ENCODE measurements around the gene KRTAP2-4.
A peak's percentile ranks its signal among the peaks of the same experiment; 100 is the strongest.
"Not testable (repeated sequence)": the region's sequence is repeated elsewhere in the genome, so short reads cannot be mapped to it uniquely, and the experiment has no call there.

KRTAP2-4 gene

GRCh38 chr17:41065829-41066624 is at the start of gene KRTAP2-4:
Gene KRTAP2-4, minus strand, starts transcription at chr17:41065879. Its CDS starts 34 bp downstream, at chr17:41065845.
- DNase-seq: no peak

- DNase-seq: no peak
Measured at GRCh38 chr17:41111151-41111885, 45.6 kb upstream of the KRTAP2-4 start.

- DNase-seq: not testable (repeated sequence)
Measured at GRCh38 chr17:41108728-41109386, 43.2 kb upstream of the KRTAP2-4 start.

GRCh38 chr17:41107941-41108450 is 42.3 kb upstream of the KRTAP2-4 start:
- no peak for DNase-seq

GRCh38 chr17:41105347-41105746 is 39.7 kb upstream of the KRTAP2-4 start, which contains the start of gene KRTAP4-9:
Gene KRTAP4-9, plus strand, starts transcription at chr17:41105389. Its CDS starts 0 bp downstream, at chr17:41105389.
- DNase-seq: not testable (repeated sequence)

GRCh38 chr17:41104386-41105038 is 38.8 kb upstream of the KRTAP2-4 start:
- DNase-seq: not testable (repeated sequence)

- DNase-seq: no peak
Measured at GRCh38 chr17:41103896-41104295, 38.2 kb upstream of the KRTAP2-4 start.

- no peak for DNase-seq
Measured at GRCh38 chr17:41101586-41102259, 36.0 kb upstream of the KRTAP2-4 start, which contains the start of gene KRTAP4-16. Gene KRTAP4-16, minus strand, starts transcription at chr17:41102209. Its CDS starts 0 bp downstream, at chr17:41102209.

GRCh38 chr17:41099682-41100480 is 34.2 kb upstream of the KRTAP2-4 start:
- not testable (repeated sequence) for DNase-seq

GRCh38 chr17:41098481-41098880 is 32.8 kb upstream of the KRTAP2-4 start:
- DNase-seq: no peak

GRCh38 chr17:41098042-41098441 is 32.4 kb upstream of the KRTAP2-4 start, which contains the start of gene KRTAP4-8:
Gene KRTAP4-8, minus strand, starts transcription at chr17:41098142. Its CDS starts 58 bp downstream, at chr17:41098084.
- no peak for DNase-seq

GRCh38 chr17:41096055-41096454 is 30.4 kb upstream of the KRTAP2-4 start:
- no peak for DNase-seq

GRCh38 chr17:41088760-41089352 is 23.2 kb upstream of the KRTAP2-4 start:
- DNase-seq: not testable (repeated sequence)

- DNase-seq: not testable (repeated sequence)
Measured at GRCh38 chr17:41084100-41084856, 18.6 kb upstream of the KRTAP2-4 start, which contains the start of gene KRTAP4-7. Gene KRTAP4-7, plus strand, starts transcription at chr17:41084150. Its CDS starts 57 bp downstream, at chr17:41084207.

GRCh38 chr17:41083427-41083826 is 17.7 kb upstream of the KRTAP2-4 start:
- not testable (repeated sequence) for DNase-seq

- DNase-seq: peak in 1 of 3 experiments; percentile 12
Measured at GRCh38 chr17:41082626-41083025, 16.9 kb upstream of the KRTAP2-4 start.

- DNase-seq: no peak
Measured at GRCh38 chr17:41076788-41077187, 11.1 kb upstream of the KRTAP2-4 start.

GRCh38 chr17:41073676-41074075 is 8.0 kb upstream of the KRTAP2-4 start:
- no peak for DNase-seq

Measured in NCI-H1417 (cell line).